Measurements from ENCODE around the gene SCGB1A1.

Gene SCGB1A1

GRCh38 chr11:62466444-62466843 lies 47.6 kb downstream of the SCGB1A1 start:
- H3K4me1 ChIP-seq (ENCODE audit: control insufficient read depth in 1 of 2, insufficient read depth in 1 of 2, low read depth in 1 of 2, low read length in 1 of 2) = no peaks in the 10 kb centered on the region
- H3K27me3 ChIP-seq = no peaks in the 10 kb centered on the region
- no peak for TF ChIP-seq CTCF (IDR thresholded peaks at IDR 0.05)
- H3K4me3 ChIP-seq (ENCODE audit: low read depth in 1 of 2, low read length in 1 of 2) = no peak overlapping the region
- H3K27ac ChIP-seq = no peak overlapping the region
- H3K9me3 ChIP-seq = no peaks in the 10 kb centered on the region
- no peaks in the 10 kb centered on the region for H3K36me3 ChIP-seq

- H3K36me3 ChIP-seq = no peaks in the 10 kb centered on the region
Measured at GRCh38 chr11:62468577-62468976, 49.7 kb downstream of the SCGB1A1 start.

GRCh38 chr11:62471603-62472002 lies 52.8 kb downstream of the SCGB1A1 start:
- H3K27ac ChIP-seq = no peak overlapping the region
- no peak for TF ChIP-seq CTCF (IDR thresholded peaks at IDR 0.05)

More at GRCh38 chr11:62468577-62468976, 49.7 kb downstream of the SCGB1A1 start:
- no peak overlapping the region for H3K4me3 ChIP-seq (ENCODE audit: low read depth in 1 of 2, low read length in 1 of 2)
- no peak for TF ChIP-seq CTCF (IDR thresholded peaks at IDR 0.05)
- H3K27ac ChIP-seq = no peak overlapping the region
- no peaks in the 10 kb centered on the region for H3K4me1 ChIP-seq (ENCODE audit: control insufficient read depth in 1 of 2, insufficient read depth in 1 of 2, low read depth in 1 of 2, low read length in 1 of 2)
- H3K9me3 ChIP-seq = no peaks in the 10 kb centered on the region
- H3K27me3 ChIP-seq = no peaks in the 10 kb centered on the region

GRCh38 chr11:62472063-62472884 lies 53.4 kb downstream of the SCGB1A1 start:
- no peak overlapping the region for H3K27ac ChIP-seq
- no peak overlapping the region for H3K4me3 ChIP-seq (ENCODE audit: low read depth in 1 of 2, low read length in 1 of 2)
- H3K4me1 ChIP-seq (ENCODE audit: control insufficient read depth in 1 of 2, insufficient read depth in 1 of 2, low read depth in 1 of 2, low read length in 1 of 2) = no peaks in the 10 kb centered on the region
- no peaks in the 10 kb centered on the region for H3K9me3 ChIP-seq
- TF ChIP-seq CTCF (IDR thresholded peaks at IDR 0.05) = no peak
- H3K27me3 ChIP-seq = no peaks in the 10 kb centered on the region
- H3K36me3 ChIP-seq = no peaks in the 10 kb centered on the region

More at GRCh38 chr11:62471603-62472002, 52.8 kb downstream of the SCGB1A1 start:
- no peaks in the 10 kb centered on the region for H3K36me3 ChIP-seq
- no peaks in the 10 kb centered on the region for H3K9me3 ChIP-seq
- H3K27me3 ChIP-seq = no peaks in the 10 kb centered on the region
- H3K4me3 ChIP-seq (ENCODE audit: low read depth in 1 of 2, low read length in 1 of 2) = no peak overlapping the region
- H3K4me1 ChIP-seq (ENCODE audit: control insufficient read depth in 1 of 2, insufficient read depth in 1 of 2, low read depth in 1 of 2, low read length in 1 of 2) = no peaks in the 10 kb centered on the region

All from neutrophil (primary cell).